Gastroesophageal sphincter (tissue), 4 donors: ENCODE results near the gene CCDC159. TPM values are rescaled to one million over a fixed set of nuclear protein-coding genes. Genes with fewer than 3 reads are reported as not detected.
"Not testable (repeated sequence)": the region's sequence is repeated elsewhere in the genome, so short reads cannot be mapped to it uniquely, and the experiment has no call there.

Experiments
- ATAC-seq: fragments of 150-250 bp; one replicate; pipeline ENCODE4 v1.9.1; 2016; ENCODE audit warnings: mild to moderate bottlenecking, moderate library complexity
- H3K27ac ChIP-seq, 4 donors: fragments of 200-600 bp; sonication (generic) in 3 of 4; 1 replicate in 3 of 4; 2 replicates in 1 of 4; pipeline ENCODE4 v1.5.1; 2016 to 2019
- H3K27me3 ChIP-seq: fragments of 200-600 bp; sonication (generic); one replicate; pipeline ENCODE4 v1.5.1; 2019
- H3K36me3 ChIP-seq, 2 donors: fragments of 200-600 bp; sonication (generic); one replicate each; pipeline ENCODE4 v1.5.1; 2019; ENCODE audit warnings: control low read depth in 1 of 2
- H3K4me1 ChIP-seq, 3 donors: fragments of 200-600 bp; sonication (generic); 1 replicate in 2 of 3; 2 replicates in 1 of 3; pipeline ENCODE4 v1.5.1; 2016 to 2019; ENCODE audit warnings: control low read depth in 2 of 3
- H3K4me3 ChIP-seq, 2 donors: fragments of 200-600 bp; sonication (generic); one replicate each; pipeline ENCODE4 v1.5.1; 2019; ENCODE audit warnings: mild to moderate bottlenecking in 1 of 2, moderate library complexity in 1 of 2
- H3K9me3 ChIP-seq, 3 donors: fragments of 200-600 bp; sonication (generic); one replicate each; pipeline ENCODE4 v1.5.1; 2017 to 2019; ENCODE audit warnings: control low read depth in 2 of 3
- CTCF ChIP-seq, 4 experiments: fragments of 200-600 bp in 2 of 4; fragments of 450-650 bp in 2 of 4; sonication (generic) in 1 of 4; IDR thresholded peaks; one replicate each; pipeline ENCODE4 v1.5.1; 2017 to 2019; ENCODE audit warnings: antibody characterized with exemption in 4 of 4, mild to moderate bottlenecking in 2 of 4, moderate library complexity in 2 of 4
- EP300 ChIP-seq: sonication (generic); formaldehyde crosslinking; IDR thresholded peaks from one replicate; pipeline ENCODE4 v1.6.1; 2017; ENCODE audit warnings: antibody characterized with exemption, mild to moderate bottlenecking
- POLR2A ChIP-seq, 2 donors: fragments of 450-650 bp; IDR thresholded peaks; one replicate each; pipeline ENCODE4 v1.6.1; 2017; ENCODE audit warnings: antibody characterized with exemption in 2 of 2, mild to moderate bottlenecking in 2 of 2, moderate library complexity in 1 of 2
- POLR2AphosphoS5 ChIP-seq: sonication (generic); formaldehyde crosslinking; IDR thresholded peaks from one replicate; pipeline ENCODE4 v1.6.1; 2017; ENCODE audit warnings: antibody characterized with exemption
- WGBS, 2 donors: methylation state at CpG; one replicate each; pipeline ENCODE4 v1.1.5; 2018; ENCODE audit warnings: low coverage in 1 of 2; 5-methylcytosine and 5-hydroxymethylcytosine counted together
- total RNA-seq, 4 donors: library from RNA; depleted of rRNA; stranded (reverse); fragments of >200 nt; gene quantifications; one replicate each; pipeline ENCODE4 v1.1.0, GENCODE V29; 2016

CCDC159 gene
- total RNA-seq, 4 donors from 2014 or later = 6.6 to 30.0 (median 19.0) TPM

GRCh38 chr19:11332822-11333221, 13.5 kb upstream of the CCDC159 start:
- no peaks in the 10 kb centered on the region for H3K27me3 ChIP-seq
- H3K9me3 ChIP-seq = no peaks in the 10 kb centered on the region
- TF ChIP-seq CTCF (IDR thresholded peaks at IDR 0.05) (no peak), EP300 (no peak), POLR2A (IDR thresholded peaks at IDR 0.05) (no peak)
- no peak for ATAC-seq
- peaks cover 0 to 8% (median 0%) of the 10 kb centered on the region in 3 donors for H3K4me1 ChIP-seq
- WGBS, 2 donors = 88 to 92% methylated on average over 1 of the region's 5 CpGs
- H3K27ac ChIP-seq = no peak overlapping the region
- H3K36me3 ChIP-seq = peaks cover 0 to 96% of the 10 kb centered on the region in 2 donors
- H3K4me3 ChIP-seq = no peak overlapping the region

GRCh38 chr19:11333838-11334237, 12.5 kb upstream of the CCDC159 start:
- not testable (repeated sequence) for ATAC-seq, H3K27me3 ChIP-seq, H3K27ac ChIP-seq, H3K4me3 ChIP-seq, H3K9me3 ChIP-seq
- Histone ChIP-seq H3K36me3 (peaks cover 0 to 86% of the 10 kb centered on the region in 2 donors), H3K4me1 (peaks cover 0 to 18% (median 8%) of the 10 kb centered on the region in 3 donors)
- WGBS, 2 donors = 17 to 82% methylated on average over 1 to 4 of the region's 9 CpGs

DNA sequence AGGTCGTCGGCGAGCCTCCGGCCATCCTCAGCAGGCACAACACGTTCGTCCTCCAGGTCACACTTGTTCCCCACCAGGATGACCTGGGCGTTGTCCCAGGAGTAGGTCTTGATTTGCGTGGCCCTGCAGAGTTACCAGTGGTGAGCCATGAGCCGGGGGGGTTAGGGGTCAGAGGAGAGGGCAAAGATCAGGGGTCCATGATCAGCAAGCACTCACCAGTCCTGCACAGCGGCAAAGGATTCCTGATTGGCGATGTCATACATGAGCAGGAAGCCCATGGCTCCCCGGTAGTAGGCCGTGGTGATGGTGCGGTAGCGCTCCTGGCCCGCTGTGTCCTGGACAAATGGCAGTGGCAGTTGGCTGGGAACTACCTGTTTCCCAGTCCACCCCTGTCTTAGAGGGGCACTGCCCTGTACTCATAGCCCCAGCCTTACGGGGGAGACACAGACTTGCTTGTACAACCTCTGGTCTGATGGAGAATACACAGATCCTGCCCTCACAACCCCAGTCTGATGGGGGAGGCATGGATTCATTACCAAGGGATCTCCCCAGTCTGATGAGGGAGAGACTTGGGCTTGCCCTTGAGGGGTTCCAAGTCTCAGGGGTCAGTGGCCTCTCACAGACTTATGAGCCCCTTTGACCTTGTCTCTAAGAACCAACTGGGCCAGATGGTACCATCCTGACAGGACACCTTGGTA, 10.7 kb upstream of the CCDC159 start:
- Histone ChIP-seq H3K36me3 (peaks cover 0 to 68% of the 10 kb centered on the region in 2 donors), H3K4me3 (no peak overlapping the region), H3K27me3 (no peaks in the 10 kb centered on the region), H3K9me3 (no peaks in the 10 kb centered on the region), H3K27ac (no peak overlapping the region), H3K4me1 (peaks cover 0 to 30% (median 13%) of the 10 kb centered on the region in 3 donors)
- 80% methylated on average over 1 of the region's 17 CpGs; no CpG with 5 or more reads in 1 of the 2 donors for WGBS, 2 donors
- no peak for ATAC-seq
- no peak for TF ChIP-seq POLR2AphosphoS5
- no peak for TF ChIP-seq EP300
- TF ChIP-seq POLR2A (IDR thresholded peaks at IDR 0.05) = no peak
- no peak for TF ChIP-seq CTCF (IDR thresholded peaks at IDR 0.05)

- H3K36me3 ChIP-seq = peaks cover 0 to 62% of the 10 kb centered on the region in 2 donors
- TF ChIP-seq EP300 (no peak), CTCF (IDR thresholded peaks at IDR 0.05) (no peak), POLR2AphosphoS5 (no peak), POLR2A (IDR thresholded peaks at IDR 0.05) (no peak)
- H3K27ac ChIP-seq = no peak overlapping the region
- H3K4me1 ChIP-seq = peaks cover 0 to 30% (median 13%) of the 10 kb centered on the region in 3 donors
- no peak for ATAC-seq
- H3K9me3 ChIP-seq = no peaks in the 10 kb centered on the region
- WGBS, 2 donors = 70 to 92% methylated on average over 6 of the region's 14 CpGs
- no peak overlapping the region for H3K4me3 ChIP-seq
- no peaks in the 10 kb centered on the region for H3K27me3 ChIP-seq
Observed at GRCh38 chr19:11337080-11337479, 9.2 kb upstream of the CCDC159 start.

DNA sequence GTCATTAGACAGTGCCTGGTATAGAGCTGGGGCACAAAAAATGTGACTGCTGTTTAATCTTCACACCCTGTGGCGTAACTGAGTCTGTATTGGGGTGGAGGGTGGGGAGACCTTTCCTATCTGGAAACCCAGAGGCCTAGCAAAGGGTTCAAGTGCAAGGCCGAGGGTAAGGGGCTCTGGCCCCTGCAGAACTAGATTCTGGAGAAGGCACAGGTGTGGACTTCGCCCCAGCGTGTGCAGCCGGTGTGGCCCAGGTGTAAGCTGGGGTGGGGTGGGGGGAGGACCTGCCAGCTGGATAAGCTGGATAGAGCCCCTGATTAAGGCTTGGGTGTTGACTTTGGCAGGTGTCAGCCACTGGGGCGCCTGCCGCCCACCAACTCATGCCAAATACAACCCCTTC, 8.2 kb upstream of the CCDC159 start:
- Histone ChIP-seq H3K4me3 (peak overlapping the region in 1 of 2 donors; percentile 81), H3K4me1 (peaks cover 0 to 37% (median 13%) of the 10 kb centered on the region in 3 donors), H3K27me3 (no peaks in the 10 kb centered on the region), H3K9me3 (no peaks in the 10 kb centered on the region), H3K36me3 (peaks cover 0 to 62% of the 10 kb centered on the region in 2 donors), H3K27ac (peak overlapping the region in 3 of 4 donors; percentile 84 to 88 (median 84))
- TF ChIP-seq POLR2A (IDR thresholded peaks at IDR 0.05) (no peak), CTCF (IDR thresholded peaks at IDR 0.05) (no peak), EP300 (no peak), POLR2AphosphoS5 (no peak)
- ATAC-seq = no peak
- 60% methylated on average over 1 of the region's 7 CpGs; no CpG with 5 or more reads in 1 of the 2 donors for WGBS, 2 donors
